ENCODE measurements around the gene TMIGD2.

TMIGD2 gene

DNA sequence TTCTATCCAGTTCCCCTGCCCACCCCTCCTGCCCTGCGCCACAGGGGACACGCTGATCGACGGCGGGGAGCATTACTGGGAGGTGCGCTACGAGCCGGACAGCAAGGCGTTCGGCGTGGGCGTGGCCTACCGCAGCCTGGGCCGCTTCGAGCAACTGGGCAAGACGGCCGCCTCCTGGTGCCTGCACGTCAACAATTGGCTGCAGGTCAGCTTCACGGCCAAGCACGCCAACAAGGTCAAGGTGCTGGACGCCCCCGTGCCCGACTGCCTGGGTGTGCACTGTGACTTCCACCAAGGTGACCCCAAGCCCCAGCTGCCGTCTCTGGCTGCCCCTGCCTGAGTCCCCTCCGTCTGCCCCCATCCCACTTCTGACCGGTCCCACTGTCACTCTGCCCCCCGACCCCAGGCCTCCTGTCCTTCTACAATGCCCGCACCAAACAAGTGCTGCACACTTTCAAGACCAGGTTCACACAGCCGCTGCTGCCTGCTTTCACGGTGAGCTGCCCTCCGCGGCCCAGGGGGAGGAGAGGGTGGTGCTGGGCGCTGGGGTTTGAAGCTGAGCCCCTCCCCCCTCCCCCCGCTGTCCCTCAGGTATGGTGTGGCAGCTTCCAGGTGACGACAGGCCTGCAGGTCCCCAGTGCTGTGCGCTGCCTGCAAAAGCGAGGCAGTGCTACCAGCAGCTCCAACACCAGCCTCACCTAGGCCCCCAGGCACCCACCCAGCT, 20.9 kb upstream of the TMIGD2 start:
- TF ChIP-seq TCF12 (IDR thresholded peaks at IDR 0.05; ENCODE audit: low read depth) (no peak), YY1 (IDR thresholded peaks at IDR 0.05; ENCODE audit: low read depth) (no peak), USF1 (IDR thresholded peaks at IDR 0.05) (no peak)

DNA sequence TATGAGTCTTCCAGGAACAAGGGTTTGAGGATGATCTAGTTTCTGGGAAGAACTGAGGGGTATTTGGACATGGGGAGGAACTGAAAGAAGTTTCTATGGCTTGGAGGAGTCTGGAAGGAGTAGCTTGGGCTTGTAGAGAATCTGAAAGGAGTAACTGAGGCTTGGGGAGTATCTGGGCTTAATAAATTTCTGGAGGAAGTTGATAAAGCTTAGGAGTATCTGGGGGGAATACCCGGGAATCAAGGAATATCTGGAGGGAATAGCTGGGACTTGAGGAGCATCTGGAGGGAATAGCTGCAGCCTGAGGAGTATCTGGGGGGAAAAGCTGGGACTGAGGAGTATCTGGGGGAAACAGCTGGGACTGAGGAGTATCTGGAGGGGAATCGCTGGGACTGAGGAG, 18.2 kb upstream of the TMIGD2 start:
- no peak for TF ChIP-seq TCF12 (IDR thresholded peaks at IDR 0.05; ENCODE audit: low read depth)
- TF ChIP-seq ZBTB7A (IDR thresholded peaks at IDR 0.05; ENCODE audit: low read depth): no peak
- TF ChIP-seq REST (IDR thresholded peaks at IDR 0.05; ENCODE audit: low read depth): no peak
- TF ChIP-seq YY1 (IDR thresholded peaks at IDR 0.05; ENCODE audit: low read depth): no peak
- no peak for TF ChIP-seq TAF1 (IDR thresholded peaks at IDR 0.05; ENCODE audit: low read depth)
- TF ChIP-seq EGR1 (IDR thresholded peaks at IDR 0.05): no peak
- no peak for TF ChIP-seq EP300 (IDR thresholded peaks at IDR 0.05; ENCODE audit: borderline replicate concordance)
- no peak for TF ChIP-seq USF1 (IDR thresholded peaks at IDR 0.05)
- TF ChIP-seq, protein P1, sequence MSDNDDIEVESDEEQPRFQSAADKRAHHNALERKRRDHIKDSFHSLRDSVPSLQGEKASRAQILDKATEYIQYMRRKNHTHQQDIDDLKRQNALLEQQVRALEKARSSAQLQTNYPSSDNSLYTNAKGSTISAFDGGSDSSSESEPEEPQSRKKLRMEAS (IDR thresholded peaks at IDR 0.05): no peak
- no peak for TF ChIP-seq FOXM1 (IDR thresholded peaks at IDR 0.05; ENCODE audit: borderline replicate concordance, low read depth)
- TF ChIP-seq TEAD4 (IDR thresholded peaks at IDR 0.05): no peak
- no peak for TF ChIP-seq NFIC (IDR thresholded peaks at IDR 0.05)
- no peak for TF ChIP-seq CEBPB (IDR thresholded peaks at IDR 0.05)
- TF ChIP-seq RAD21 (IDR thresholded peaks at IDR 0.05; ENCODE audit: low read depth): no peak
- no peak for TF ChIP-seq CREB1 (IDR thresholded peaks at IDR 0.05; ENCODE audit: low read depth)

- TF ChIP-seq CEBPB (IDR thresholded peaks at IDR 0.05) (no peak), EP300 (IDR thresholded peaks at IDR 0.05; ENCODE audit: borderline replicate concordance) (no peak), YY1 (IDR thresholded peaks at IDR 0.05; ENCODE audit: low read depth) (no peak)
Observed at GRCh38 chr19:4319067-4319718, 17.0 kb upstream of the TMIGD2 start.

DNA sequence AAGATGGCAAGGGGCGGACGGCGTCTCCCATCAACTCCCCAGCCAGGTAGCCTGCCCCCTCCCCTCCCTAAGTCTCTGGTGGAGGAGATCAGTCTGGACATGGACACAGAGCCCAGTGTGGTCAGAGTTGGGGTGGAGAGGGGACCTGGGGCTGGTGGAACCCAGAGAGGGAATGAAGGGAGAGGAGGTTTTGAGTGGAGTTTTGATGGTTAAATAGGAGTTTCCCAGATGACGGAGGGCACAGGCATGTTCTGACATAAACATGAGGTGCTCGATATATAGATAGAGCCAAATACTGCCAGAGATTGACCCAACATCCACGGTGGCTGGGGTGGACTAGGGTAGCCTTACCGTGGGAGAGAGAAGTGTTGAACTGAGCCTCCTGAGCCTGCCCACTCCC, 16.3 kb upstream of the TMIGD2 start:
- no peak for TF ChIP-seq USF1 (IDR thresholded peaks at IDR 0.05)
- TF ChIP-seq YY1 (IDR thresholded peaks at IDR 0.05; ENCODE audit: low read depth): no peak
- no peak for TF ChIP-seq TAF1 (IDR thresholded peaks at IDR 0.05; ENCODE audit: low read depth)
- no peak for TF ChIP-seq REST (IDR thresholded peaks at IDR 0.05; ENCODE audit: low read depth)
- TF ChIP-seq NFIC (IDR thresholded peaks at IDR 0.05): no peak
- TF ChIP-seq, protein P1 (IDR thresholded peaks at IDR 0.05): no peak
- no peak for TF ChIP-seq CEBPB (IDR thresholded peaks at IDR 0.05)
- no peak for TF ChIP-seq TCF12 (IDR thresholded peaks at IDR 0.05; ENCODE audit: low read depth)
- TF ChIP-seq EP300 (IDR thresholded peaks at IDR 0.05; ENCODE audit: borderline replicate concordance): no peak
- TF ChIP-seq ZBTB7A (IDR thresholded peaks at IDR 0.05; ENCODE audit: low read depth): no peak

GRCh38 chr19:4316956-4317355, 14.8 kb upstream of the TMIGD2 start:
- TF ChIP-seq CREB1 (IDR thresholded peaks at IDR 0.05; ENCODE audit: low read depth) (no peak), TEAD4 (IDR thresholded peaks at IDR 0.05) (no peak), REST (IDR thresholded peaks at IDR 0.05; ENCODE audit: low read depth) (no peak), TAF1 (IDR thresholded peaks at IDR 0.05; ENCODE audit: low read depth) (no peak), ZBTB7A (IDR thresholded peaks at IDR 0.05; ENCODE audit: low read depth) (no peak), CEBPB (IDR thresholded peaks at IDR 0.05) (no peak), EGR1 (IDR thresholded peaks at IDR 0.05) (no peak), TCF12 (IDR thresholded peaks at IDR 0.05; ENCODE audit: low read depth) (no peak), NFIC (IDR thresholded peaks at IDR 0.05) (no peak), RAD21 (IDR thresholded peaks at IDR 0.05; ENCODE audit: low read depth) (no peak), EP300 (IDR thresholded peaks at IDR 0.05; ENCODE audit: borderline replicate concordance) (no peak), YY1 (IDR thresholded peaks at IDR 0.05; ENCODE audit: low read depth) (no peak), USF1 (IDR thresholded peaks at IDR 0.05) (no peak), FOXM1 (IDR thresholded peaks at IDR 0.05; ENCODE audit: borderline replicate concordance, low read depth) (no peak)
- TF ChIP-seq, protein P1 (IDR thresholded peaks at IDR 0.05): no peak

Measured in Ishikawa (cell line).